A673 (cell line): ENCODE results near the gene FHIP1B. TPM values are rescaled to one million over a fixed set of nuclear protein-coding genes. Genes with fewer than 3 reads are reported as not detected.
"Not testable (repeated sequence)": the region's sequence is repeated elsewhere in the genome, so short reads cannot be mapped to it uniquely, and the experiment has no call there.

Source experiments
- Bru-seq: library from RNA; stranded (reverse); fragments of 400-500 nt; gene quantifications from one replicate; lab custom pipeline; 2021; lab: Mats Ljungman, UMichigan
- BruChase-seq, 2 experiments: library from RNA; stranded (reverse); fragments of 400-500 nt; gene quantifications; one replicate each; lab custom pipeline; 2021; lab: Mats Ljungman, UMichigan
- BruUV-seq: library from RNA; stranded (reverse); fragments of 400-500 nt; replicated peaks from 2 replicates; lab custom pipeline; 2021; lab: Mats Ljungman, UMichigan
- CTCF ChIA-PET: fragments of 300-600 bp; sonication (Branson Sonifier 250); formaldehyde crosslinking; loops from one replicate; lab custom pipeline; 2022; ENCODE audit warnings: antibody characterized with exemption; lab: Charles Lee
- POLR2A ChIA-PET: fragments of 300-600 bp; sonication (Branson Sonifier 250); formaldehyde crosslinking; loops from one replicate; lab custom pipeline; 2022; ENCODE audit warnings: antibody characterized with exemption; ENCODE audit not compliant: low non-redundant PET; lab: Charles Lee
- DNase-seq: peaks from one replicate; pipeline ENCODE4 v3.0.0-alpha.2; 2015; ENCODE audit warnings: low spot score
- H3K27ac ChIP-seq: fragments of 200-600 bp; sonication (generic); 2 replicates; pipeline ENCODE4 v1.5.1; 2016; ENCODE audit warnings: mixed run types, low read depth, mild to moderate bottlenecking, mixed read lengths, antibody characterized with exemption, low read length; ENCODE audit not compliant: poor library complexity, severe bottlenecking
- H3K27me3 ChIP-seq: fragments of 200-600 bp; sonication (generic); replicated peaks from 2 replicates; pipeline ENCODE4 v1.6.1; 2017; ENCODE audit warnings: mixed run types, low read depth, mild to moderate bottlenecking, mixed read lengths, antibody characterized with exemption, low read length; ENCODE audit not compliant: insufficient read depth, poor library complexity
- H3K36me3 ChIP-seq: fragments of 200-600 bp; sonication (generic); 2 replicates; pipeline ENCODE4 v1.6.1; 2016; ENCODE audit warnings: mixed run types, mild to moderate bottlenecking, mixed read lengths, antibody characterized with exemption, low read length; ENCODE audit not compliant: insufficient read depth, poor library complexity, severe bottlenecking
- H3K4me1 ChIP-seq: fragments of 200-600 bp; sonication (generic); 2 replicates; pipeline ENCODE4 v1.6.1; 2017; ENCODE audit warnings: mixed run types, mild to moderate bottlenecking, mixed read lengths, antibody characterized with exemption, low read length; ENCODE audit not compliant: insufficient read depth, poor library complexity, severe bottlenecking
- H3K4me3 ChIP-seq: fragments of 200-600 bp; sonication (generic); 2 replicates; pipeline ENCODE4 v1.5.1; 2016; ENCODE audit warnings: low read depth, mixed run types, mild to moderate bottlenecking, mixed read lengths, low read length; ENCODE audit not compliant: poor library complexity, severe bottlenecking
- H3K9me3 ChIP-seq: fragments of 200-600 bp; sonication (generic); 2 replicates; pipeline ENCODE4 v1.6.1; 2016; ENCODE audit warnings: mixed run types, low read depth, mild to moderate bottlenecking, mixed read lengths, antibody characterized with exemption, low read length; ENCODE audit not compliant: poor library complexity, severe bottlenecking
- CTCF ChIP-seq: fragments of 300-800, 200-600 bp; sonication (generic); conservative IDR thresholded peaks from 2 replicates; pipeline ENCODE4 v1.5.1; 2017; ENCODE audit warnings: low read depth, mild to moderate bottlenecking, antibody characterized with exemption, low read length, moderate library complexity, mixed read lengths
- EZH2 ChIP-seq: fragments of 200-600 bp; sonication (generic); IDR thresholded peaks from 2 replicates; pipeline ENCODE4 v1.6.1; 2017; ENCODE audit warnings: borderline replicate concordance, low read depth, mild to moderate bottlenecking, mixed read lengths, antibody characterized with exemption, low read length; ENCODE audit not compliant: poor library complexity, severe bottlenecking
- intact Hi-C: fragments of 100-400 bp; cut with micrococcal nuclease; formaldehyde crosslinking; loops from one replicate; pipeline ENCODE4 v1.10.0; 2022; ENCODE audit not compliant: unreplicated experiment
- long read RNA-seq: library from polyadenylated mRNA; stranded (forward); transcript quantifications from one replicate; pipeline ENCODE4 v2.0.0, GENCODE V29; 2022
- total RNA-seq: library from RNA; stranded (reverse); gene quantifications from 2 replicates; pipeline ENCODE4 v1.2.3, GENCODE V29; 2021

The FHIP1B gene
- total RNA-seq (18.6 and 23.3 TPM in 2 replicates), Bru-seq, nascent RNA (percentile 71 among the genes with signal in this experiment), BruChase-seq, experiment 1, labeled RNA remaining after a 2-hour chase (percentile 69 among the genes with signal in this experiment), BruChase-seq, experiment 2, labeled RNA remaining after a 6-hour chase (percentile 57 among the genes with signal in this experiment)
- long read RNA-seq, transcript FAM160A2-201 (12 exons, 3,481 nt), result minor isoform, 7 of 35 reads
- long read RNA-seq, transcript FAM160A2-202 (12 exons, 3,354 nt), result major isoform, 10 of 35 reads
- long read RNA-seq, partial matches to known transcripts, result 3 of 35 reads
- long read RNA-seq, other reads (novel, unspliced or antisense), result 12 of 35 reads

GRCh38 chr11:6234387-6235107, at the start of gene FHIP1B:
FHIP1B (minus strand) TSS chr11:6234636; CDS start chr11:6224516, 10,120 bp downstream.
- ChIA-PET POLR2A (no interaction called here), CTCF (interaction anchor here (0.6 to 1.2 kb wide), 2 partner anchors 128 to 145 kb away, joined by 3 read pairs; no protein-coding TSS in a partner anchor)
- BruUV-seq, result no TSS peak
- DNase-seq, result peak; percentile 99
- no peaks in the 10 kb centered on the region for H3K9me3 ChIP-seq
- TF ChIP-seq EZH2 (no peak), CTCF (no peak)
- no peaks in the 10 kb centered on the region for H3K27me3 ChIP-seq
- intact Hi-C loops, result loop anchor here (10.0 kb wide), 1 partner anchor 230 kb away; no protein-coding TSS in a partner anchor
- peak within 1 kb of the TSS; percentile 96 for H3K4me3 ChIP-seq
- H3K27ac ChIP-seq, result peak within 1 kb of the TSS; percentile 73
- H3K36me3 ChIP-seq, result no peaks in the 10 kb centered on the region
- no peaks in the 10 kb centered on the region for H3K4me1 ChIP-seq

- TF ChIP-seq EZH2 (no peak), CTCF (no peak)
- no TSS peak for BruUV-seq
- DNase-seq, result no peak
- no peak overlapping the region for H3K27ac ChIP-seq
- H3K27me3 ChIP-seq, result peaks cover 5% of the 10 kb centered on the region
- no peaks in the 10 kb centered on the region for H3K9me3 ChIP-seq
- no peak overlapping the region for H3K4me3 ChIP-seq
- intact Hi-C loops, result no loop called here
- no peaks in the 10 kb centered on the region for H3K36me3 ChIP-seq
- H3K4me1 ChIP-seq, result no peaks in the 10 kb centered on the region
- ChIA-PET POLR2A (no interaction called here), CTCF (no interaction called here)
Measured at GRCh38 chr11:6283453-6284023, 49.1 kb upstream of the FHIP1B start.

- H3K27me3 ChIP-seq, CTCF ChIA-PET, intact Hi-C loops, H3K36me3 ChIP-seq, DNase-seq, H3K9me3 ChIP-seq, H3K27ac ChIP-seq, POLR2A ChIA-PET, H3K4me1 ChIP-seq, H3K4me3 ChIP-seq, BruUV-seq: not testable (repeated sequence)
Measured at GRCh38 chr11:6280809-6281208, 46.4 kb upstream of the FHIP1B start.
